GM21528 (cell line): ENCODE data around the gene MAP3K14.

Experiments used
- ATAC-seq: cut with Tn5 transposase; IDR thresholded peaks from one replicate; pipeline ENCODE4 v1.9.1; 2021; ENCODE audit warnings: mild to moderate bottlenecking, moderate library complexity; ENCODE audit not compliant: unreplicated experiment, low FRiP score

The MAP3K14 gene

GRCh38 chr17:45241328-45242028 lies 75.3 kb downstream of the MAP3K14 start:
- ATAC-seq, result no peak

GRCh38 chr17:45240905-45241327 lies 75.9 kb downstream of the MAP3K14 start:
- ATAC-seq, result no peak

DNA sequence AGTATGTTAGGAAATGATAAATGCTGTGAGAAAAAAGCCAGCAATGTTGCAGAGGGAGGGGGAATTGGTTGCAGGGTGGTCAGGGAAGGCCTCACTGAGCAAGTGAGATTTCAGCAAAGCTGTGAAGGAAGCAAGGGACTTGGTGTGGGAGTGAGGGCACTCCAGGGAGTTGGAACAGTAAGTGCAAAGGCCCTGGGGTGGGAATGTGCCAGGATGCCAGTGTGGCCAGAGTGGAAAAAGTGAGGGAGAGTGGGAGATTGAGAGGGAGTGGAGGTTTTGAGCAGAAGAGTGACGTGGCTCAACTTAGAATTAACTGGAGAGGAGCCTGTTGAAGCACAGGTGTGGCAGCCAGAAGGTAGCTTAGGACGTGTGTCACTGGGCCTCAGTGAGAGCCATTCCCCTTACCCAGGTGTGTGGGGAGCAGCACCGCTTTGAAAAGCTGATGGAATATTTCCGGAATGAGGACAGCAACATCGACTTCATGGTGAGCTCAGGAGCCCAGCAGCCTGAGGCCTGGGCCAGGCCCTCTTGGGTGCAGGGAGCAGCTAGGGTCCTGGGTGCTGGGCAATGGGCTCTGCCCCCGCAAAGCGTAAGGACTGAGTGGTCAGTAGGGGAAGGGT lies 78.6 kb downstream of the MAP3K14 start:
- no peak for ATAC-seq

- ATAC-seq, result no peak
Observed at GRCh38 chr17:45237686-45238085, 79.1 kb downstream of the MAP3K14 start.

DNA sequence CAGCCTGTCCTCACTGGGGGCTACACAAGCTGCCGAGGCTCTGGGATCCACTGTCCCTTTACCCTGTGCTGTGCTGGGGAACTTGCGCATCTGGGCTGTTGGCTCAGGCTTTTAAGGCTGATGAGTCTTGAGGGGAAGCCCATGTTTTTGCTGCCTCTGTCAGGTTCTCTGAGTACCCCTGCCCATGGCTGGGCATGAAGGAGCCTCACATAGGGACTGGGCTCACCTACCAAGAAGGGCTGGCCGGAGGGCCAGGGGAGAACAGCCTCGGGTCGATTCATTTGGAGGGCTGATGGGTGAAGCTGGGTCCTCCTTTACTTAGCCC lies 80.6 kb downstream of the MAP3K14 start:
- ATAC-seq, result no peak

GRCh38 chr17:45235416-45236281 lies 81.2 kb downstream of the MAP3K14 start:
- ATAC-seq, result no peak

DNA sequence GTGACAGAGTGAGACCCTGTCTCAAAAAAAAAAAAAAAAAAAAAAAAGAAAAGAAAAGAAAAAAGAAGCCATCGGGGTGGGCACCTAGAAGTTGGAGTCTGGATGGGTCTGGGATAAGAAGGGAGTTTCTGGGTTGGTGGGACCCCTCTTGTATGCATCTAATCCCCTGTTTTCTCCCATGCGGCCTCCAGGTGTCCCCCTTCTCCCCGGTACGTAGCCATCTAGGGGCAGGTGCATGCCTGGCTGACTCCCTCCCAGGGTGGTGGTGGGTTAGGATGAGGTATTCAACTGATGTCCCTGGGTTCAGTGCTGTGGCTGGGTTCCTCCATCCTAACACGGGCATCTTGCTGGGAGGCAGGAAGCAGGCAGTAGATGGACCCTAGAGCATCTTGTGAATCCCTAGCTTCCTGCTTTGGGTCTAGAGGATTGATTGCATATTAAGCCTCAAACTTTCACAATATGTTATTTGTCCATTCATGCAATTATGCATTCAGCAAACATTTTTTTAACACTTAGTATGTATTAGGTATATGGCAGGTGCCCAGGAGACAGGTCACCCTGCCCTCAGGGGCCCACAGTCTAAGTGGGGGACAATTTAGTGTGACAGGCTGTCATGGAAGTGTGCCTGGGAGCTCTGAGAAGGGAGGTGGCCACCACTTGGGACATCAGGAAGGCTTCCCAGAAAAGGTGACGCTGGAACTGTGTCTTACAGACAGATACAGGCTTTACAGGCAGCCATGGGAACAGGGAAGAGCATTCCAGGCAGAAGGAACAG lies 82.0 kb downstream of the MAP3K14 start:
- ATAC-seq, result no peak

DNA sequence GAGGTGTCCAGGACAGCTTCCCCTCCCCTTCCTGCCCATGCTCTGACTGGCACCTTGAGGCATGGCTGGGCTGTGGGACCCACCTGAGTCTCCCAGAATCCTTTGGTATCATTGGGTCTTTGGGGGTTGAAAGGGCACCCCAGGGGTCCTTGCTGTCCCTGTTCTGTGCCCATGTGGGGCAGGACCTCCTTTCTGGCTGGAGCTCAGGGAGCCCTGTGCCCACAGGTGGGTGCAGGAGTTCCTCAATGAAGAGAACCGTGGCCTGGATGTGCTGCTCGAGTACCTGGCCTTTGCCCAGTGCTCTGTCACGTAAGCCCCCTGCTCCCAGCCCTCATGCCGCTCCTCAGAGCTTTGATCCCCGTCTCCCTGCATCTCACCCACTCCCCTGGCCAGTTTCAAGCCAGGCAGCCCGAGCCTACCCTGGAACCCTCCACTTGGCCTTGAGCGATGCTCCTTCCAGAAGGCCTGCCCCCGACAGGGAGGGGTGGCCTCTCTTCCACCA lies 83.3 kb downstream of the MAP3K14 start:
- no peak for ATAC-seq

DNA sequence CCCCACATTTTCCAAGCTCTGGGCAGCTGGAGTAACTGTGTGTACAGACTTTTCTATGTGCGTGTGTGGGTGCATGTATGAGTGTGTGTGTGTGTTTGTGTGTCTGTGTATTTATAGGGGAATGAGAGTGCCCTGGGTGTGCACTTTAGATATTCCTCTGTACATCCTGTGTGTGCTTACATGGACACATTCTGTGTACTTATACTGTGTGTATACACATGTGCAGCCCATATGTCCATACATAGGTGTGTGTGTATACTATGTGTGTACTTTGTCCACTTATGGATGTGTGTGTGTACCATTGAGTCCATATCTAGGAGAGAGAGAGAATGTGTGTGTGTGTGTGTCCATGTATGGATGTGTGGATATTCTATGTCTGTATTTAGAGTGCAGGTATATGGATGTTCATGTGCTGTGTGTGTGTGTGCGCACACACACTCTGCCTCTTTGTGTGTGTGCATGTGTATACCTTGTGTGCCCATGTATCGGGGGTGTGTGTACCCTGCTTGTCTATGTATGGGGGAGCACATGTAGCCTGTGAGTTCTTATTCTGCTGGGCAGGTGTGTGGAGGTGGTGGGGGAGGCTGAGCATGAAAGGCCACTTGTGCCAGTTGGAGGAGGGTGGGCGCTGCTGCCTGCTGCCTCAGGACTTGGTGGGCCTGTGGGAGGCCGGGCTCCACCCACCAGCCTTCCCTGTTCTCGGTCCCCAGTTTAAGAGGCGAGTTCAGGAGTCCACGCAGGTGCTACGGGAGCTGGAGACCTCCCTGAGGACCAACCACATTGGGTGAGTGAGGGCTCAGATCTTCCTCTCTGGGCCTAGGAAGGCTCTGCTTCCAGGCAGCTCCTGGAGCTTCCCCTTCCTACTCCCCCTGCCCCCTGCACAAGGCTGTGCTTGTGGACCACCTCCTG lies 84.1 kb downstream of the MAP3K14 start:
- ATAC-seq, result no peak

DNA sequence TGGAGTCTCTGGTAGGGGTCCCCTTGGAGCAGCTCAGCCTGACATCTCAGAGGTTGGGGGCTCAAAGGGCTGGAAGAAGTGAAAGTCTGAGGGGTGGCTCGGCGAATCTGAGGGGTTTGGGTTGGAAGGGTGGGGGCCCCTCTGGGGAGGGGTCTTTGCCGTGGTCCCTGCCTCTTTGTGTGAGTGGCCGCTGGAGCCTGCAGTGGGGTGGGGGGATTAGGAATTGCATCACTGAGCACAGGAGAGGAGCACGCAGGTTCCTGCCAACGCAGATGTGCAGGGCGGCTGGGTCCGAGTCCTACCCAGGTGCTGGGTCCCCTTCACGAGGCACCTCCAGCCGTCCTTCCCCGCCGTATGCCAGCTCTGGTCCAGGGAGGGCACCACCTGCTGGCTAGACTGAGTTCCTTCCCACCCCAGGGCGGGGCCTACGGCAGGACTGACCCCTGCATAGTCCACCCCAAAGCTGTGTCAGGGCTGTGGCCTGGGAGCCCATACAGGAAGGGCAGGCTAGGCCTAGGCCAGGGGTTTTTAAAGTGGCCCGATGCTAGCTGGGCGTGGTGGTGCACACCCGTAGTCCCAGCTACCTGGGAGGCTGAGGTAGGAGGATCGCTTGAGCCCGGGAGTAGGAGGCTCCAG lies 85.2 kb downstream of the MAP3K14 start:
- no peak for ATAC-seq

GRCh38 chr17:45230787-45231480 lies 85.9 kb downstream of the MAP3K14 start:
- ATAC-seq, result no peak

GRCh38 chr17:45230410-45230786 lies 86.4 kb downstream of the MAP3K14 start:
- no peak for ATAC-seq

DNA sequence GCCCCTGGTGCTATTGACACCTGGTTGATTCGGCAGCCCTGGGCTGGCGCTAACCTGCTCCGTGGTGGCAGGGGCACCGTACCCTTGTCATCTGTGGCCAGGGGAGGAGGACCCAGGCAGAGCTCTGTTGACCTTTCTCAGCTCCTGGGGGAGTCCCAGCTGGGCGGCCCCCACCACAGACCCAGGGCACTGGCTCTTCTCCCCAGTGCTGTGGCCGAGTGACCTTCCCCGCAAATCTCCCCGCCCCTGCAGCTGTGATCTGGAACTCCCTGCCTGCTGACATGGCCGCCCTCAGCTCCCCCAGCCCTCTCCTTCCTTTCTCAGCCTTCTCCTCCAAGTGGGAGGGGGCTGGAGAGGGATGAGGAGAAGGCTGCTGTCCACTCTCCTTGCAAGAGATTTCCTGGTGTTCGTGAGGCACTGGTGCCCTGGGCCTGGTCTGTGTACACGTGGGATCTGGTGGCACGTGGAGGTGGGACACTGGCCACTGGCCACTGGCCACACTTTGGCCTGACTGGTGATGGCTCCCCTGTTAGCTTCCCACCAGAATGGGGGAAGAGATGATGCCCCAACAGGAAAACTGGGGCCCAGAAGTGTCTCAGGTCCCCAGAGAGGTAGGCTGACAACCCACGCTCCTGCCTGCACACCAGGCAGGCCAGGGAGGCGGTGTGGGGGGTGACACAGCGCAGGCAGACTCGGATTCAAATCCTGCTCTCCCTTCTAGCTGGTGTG lies 87.0 kb downstream of the MAP3K14 start:
- ATAC-seq, result no peak

GRCh38 chr17:45228763-45229539 lies 87.9 kb downstream of the MAP3K14 start:
- peak; percentile 33 for ATAC-seq

DNA sequence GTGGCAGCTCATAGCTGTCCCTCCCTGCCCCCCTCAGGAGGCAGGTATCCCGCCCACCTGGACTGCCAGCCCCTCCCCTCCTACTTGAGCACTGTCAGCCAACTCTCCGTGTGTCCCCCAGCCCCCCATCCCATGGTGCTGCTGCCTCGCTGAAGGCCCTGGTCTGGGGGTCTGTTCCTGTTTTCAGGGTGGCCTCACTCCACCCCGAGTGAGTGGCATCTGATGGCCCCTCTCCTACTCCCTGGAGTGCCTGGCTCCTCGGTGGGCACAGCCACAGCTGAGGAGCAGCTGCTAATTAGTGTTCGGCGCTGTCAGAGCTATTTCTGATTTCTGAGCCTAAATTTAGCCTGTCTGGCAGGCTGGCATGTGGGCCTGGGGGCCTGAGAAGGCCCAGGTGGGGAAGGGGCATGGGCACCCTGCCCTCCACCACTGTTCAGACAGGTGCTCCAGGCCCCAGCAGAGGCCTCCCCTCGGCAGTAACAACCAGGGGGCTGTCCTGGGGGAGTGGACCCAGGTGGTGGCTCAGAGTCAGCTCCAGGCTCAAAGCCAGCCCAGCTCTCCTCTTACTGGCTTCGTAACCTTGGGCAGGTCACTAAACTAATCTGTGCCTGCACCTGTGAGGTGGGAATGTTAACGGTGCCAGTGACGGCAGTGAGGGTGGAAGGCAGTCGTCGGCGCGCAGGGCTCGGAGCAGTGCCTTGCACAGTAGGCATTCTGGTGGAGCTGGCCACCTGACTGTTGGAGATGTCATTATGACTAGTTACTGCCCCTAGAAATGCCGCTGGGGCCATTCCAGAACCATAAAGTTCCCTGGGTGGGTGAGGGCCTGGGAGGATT lies 88.7 kb downstream of the MAP3K14 start:
- ATAC-seq, result no peak
